ENCODE results near the gene KLF15.

Gene KLF15

DNA sequence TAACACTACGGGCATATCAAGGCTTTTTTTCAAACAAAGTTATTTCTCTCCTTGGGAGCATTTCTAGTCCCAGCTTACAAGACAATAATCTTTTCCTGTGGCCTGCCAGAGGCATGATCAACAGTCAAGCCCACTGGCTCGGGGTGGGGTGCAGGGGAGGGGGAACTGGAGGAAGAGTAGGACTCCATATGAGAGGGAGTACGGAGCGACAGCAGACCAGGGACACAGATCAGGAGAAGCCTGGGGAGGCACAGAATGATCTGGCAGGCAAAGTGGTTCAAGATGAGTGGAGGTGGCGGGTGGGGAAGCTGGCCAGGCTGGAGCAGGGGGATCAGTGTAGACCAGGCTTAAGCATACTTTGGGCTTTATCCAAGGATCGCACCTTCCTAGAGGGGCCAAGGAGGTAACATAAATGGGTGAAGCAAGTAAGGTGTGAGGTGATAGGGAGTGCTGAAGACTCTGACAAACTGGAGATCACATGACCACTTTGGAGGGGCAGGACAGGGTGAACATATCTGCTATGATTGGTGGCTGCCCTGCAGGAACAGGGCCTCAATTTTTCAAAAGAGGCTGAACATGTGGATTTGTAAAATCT is 37.4 kb downstream of the KLF15 start:
- no peaks in the 10 kb centered on the region for H3K4me1 ChIP-seq (ENCODE audit: control insufficient read depth, insufficient read depth, low read length, unreplicated experiment)
- H2AFZ ChIP-seq (ENCODE audit: low read length, unreplicated experiment), result no peak overlapping the region
- H3K79me2 ChIP-seq (ENCODE audit: control insufficient read depth, insufficient read depth, low read length, unreplicated experiment), result no peaks in the 10 kb centered on the region
- no peaks in the 10 kb centered on the region for H3K36me3 ChIP-seq (ENCODE audit: insufficient read depth, low read length)
- no peak overlapping the region for H3K4me3 ChIP-seq (ENCODE audit: low read depth, low read length)
- peaks cover 47% of the 10 kb centered on the region for H3K27me3 ChIP-seq (ENCODE audit: insufficient read depth, low read length)
- no peak overlapping the region for H3K27ac ChIP-seq (ENCODE audit: low read depth, low read length)

DNA sequence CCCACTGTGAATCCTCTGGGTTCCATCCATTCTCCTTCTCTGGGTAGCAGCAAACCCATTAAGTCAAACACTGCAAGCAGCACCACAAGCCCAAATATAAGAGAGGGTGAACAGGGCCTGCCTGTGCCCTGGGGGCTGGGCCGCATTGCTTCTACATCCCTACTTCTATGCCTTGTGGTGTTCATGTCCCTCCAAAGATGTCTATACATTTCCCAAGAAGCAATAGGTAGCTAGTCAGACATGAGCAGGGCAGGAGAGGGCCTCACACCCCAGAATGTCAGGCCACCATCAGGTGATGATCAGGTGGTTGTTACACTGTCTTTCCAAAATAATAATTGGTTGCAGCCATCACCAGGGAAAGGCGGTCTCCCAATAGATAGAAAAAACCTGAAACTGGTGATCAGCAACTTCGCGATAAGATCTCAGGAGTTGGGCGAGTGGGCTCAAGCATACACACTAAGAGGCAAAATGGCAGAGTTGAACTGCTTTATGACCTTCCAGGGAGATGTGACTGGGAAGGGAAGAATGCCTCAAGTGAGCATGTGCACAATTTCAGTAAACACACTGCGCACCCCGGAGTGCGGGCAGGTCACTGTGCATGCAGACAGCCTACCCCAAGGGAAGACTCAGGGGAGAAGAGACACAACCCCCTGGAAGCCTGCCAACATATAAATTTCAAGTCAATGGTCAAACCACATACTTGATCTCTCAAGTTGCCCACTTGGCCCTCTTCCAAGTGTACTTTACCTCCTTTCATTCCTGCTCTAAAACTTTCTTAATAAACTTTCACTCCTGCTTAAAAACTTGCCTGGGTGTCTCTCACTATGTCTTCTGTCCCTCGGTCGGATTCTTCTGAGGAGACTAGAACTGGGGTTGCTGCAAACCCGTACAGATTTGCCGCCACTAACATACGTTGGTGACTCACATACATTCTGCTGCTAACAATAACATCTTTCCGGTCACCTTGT is 39.9 kb downstream of the KLF15 start:
- Histone ChIP-seq H3K79me2 (ENCODE audit: control insufficient read depth, insufficient read depth, low read length, unreplicated experiment) (no peaks in the 10 kb centered on the region), H3K27ac (ENCODE audit: low read depth, low read length) (no peak overlapping the region), H3K4me3 (ENCODE audit: low read depth, low read length) (no peak overlapping the region), H3K36me3 (ENCODE audit: insufficient read depth, low read length) (no peaks in the 10 kb centered on the region), H2AFZ (ENCODE audit: low read length, unreplicated experiment) (no peak overlapping the region), H3K27me3 (ENCODE audit: insufficient read depth, low read length) (peaks cover 43% of the 10 kb centered on the region), H3K4me1 (ENCODE audit: control insufficient read depth, insufficient read depth, low read length, unreplicated experiment) (no peaks in the 10 kb centered on the region)

DNA sequence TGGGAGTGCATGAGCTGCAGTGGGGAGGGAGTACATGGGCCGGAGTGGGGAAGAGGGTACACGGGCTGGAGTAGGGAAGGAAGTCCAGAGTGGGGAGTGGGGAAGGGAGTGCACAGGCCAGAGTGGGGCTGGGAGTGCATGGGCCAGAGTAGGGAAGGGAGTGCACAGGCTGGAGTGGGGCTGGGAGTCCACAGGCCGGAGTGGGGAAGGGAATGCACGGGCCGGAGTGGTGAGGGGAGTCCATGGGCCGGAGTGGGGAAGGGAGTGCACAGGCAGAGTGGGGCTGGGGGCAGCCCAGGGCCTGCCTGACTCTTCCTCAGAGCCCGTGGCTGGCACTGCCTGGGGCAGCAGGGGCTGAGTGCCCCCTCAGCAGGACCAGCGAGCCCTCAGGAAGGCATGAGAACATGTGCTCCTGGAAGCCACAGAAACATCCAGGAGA is 40.7 kb downstream of the KLF15 start:
- Histone ChIP-seq H3K4me1 (ENCODE audit: control insufficient read depth, insufficient read depth, low read length, unreplicated experiment) (no peaks in the 10 kb centered on the region), H3K4me3 (ENCODE audit: low read depth, low read length) (no peak overlapping the region), H3K79me2 (ENCODE audit: control insufficient read depth, insufficient read depth, low read length, unreplicated experiment) (no peaks in the 10 kb centered on the region), H2AFZ (ENCODE audit: low read length, unreplicated experiment) (no peak overlapping the region), H3K27ac (ENCODE audit: low read depth, low read length) (no peak overlapping the region), H3K36me3 (ENCODE audit: insufficient read depth, low read length) (no peaks in the 10 kb centered on the region), H3K27me3 (ENCODE audit: insufficient read depth, low read length) (peaks cover 35% of the 10 kb centered on the region)

DNA sequence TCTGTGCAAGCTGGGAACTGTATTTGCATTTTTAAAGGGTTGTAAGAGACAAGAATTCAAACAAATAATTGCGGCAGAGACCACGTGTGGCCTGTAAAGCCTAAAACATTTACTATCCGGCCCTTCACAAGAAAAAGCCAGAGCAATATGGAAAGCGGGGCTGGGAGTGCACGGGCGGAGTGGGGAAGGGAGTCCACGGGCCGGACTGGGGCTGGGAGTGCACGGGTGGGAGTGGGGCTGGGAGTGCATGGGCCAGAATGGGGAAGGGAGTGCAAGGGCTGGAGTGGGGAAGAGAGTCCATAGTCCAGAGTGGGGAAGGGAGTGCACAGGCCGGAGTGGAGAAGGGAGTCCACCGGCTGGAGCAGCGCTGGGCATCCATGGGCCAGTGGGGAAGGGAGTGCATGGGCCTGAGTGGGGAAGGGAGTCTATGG is 41.2 kb downstream of the KLF15 start:
- Histone ChIP-seq H3K4me3 (ENCODE audit: low read depth, low read length) (no peak overlapping the region), H3K27me3 (ENCODE audit: insufficient read depth, low read length) (peaks cover 31% of the 10 kb centered on the region), H2AFZ (ENCODE audit: low read length, unreplicated experiment) (no peak overlapping the region), H3K36me3 (ENCODE audit: insufficient read depth, low read length) (no peaks in the 10 kb centered on the region), H3K79me2 (ENCODE audit: control insufficient read depth, insufficient read depth, low read length, unreplicated experiment) (no peaks in the 10 kb centered on the region), H3K27ac (ENCODE audit: low read depth, low read length) (no peak overlapping the region), H3K4me1 (ENCODE audit: control insufficient read depth, insufficient read depth, low read length, unreplicated experiment) (no peaks in the 10 kb centered on the region)

DNA sequence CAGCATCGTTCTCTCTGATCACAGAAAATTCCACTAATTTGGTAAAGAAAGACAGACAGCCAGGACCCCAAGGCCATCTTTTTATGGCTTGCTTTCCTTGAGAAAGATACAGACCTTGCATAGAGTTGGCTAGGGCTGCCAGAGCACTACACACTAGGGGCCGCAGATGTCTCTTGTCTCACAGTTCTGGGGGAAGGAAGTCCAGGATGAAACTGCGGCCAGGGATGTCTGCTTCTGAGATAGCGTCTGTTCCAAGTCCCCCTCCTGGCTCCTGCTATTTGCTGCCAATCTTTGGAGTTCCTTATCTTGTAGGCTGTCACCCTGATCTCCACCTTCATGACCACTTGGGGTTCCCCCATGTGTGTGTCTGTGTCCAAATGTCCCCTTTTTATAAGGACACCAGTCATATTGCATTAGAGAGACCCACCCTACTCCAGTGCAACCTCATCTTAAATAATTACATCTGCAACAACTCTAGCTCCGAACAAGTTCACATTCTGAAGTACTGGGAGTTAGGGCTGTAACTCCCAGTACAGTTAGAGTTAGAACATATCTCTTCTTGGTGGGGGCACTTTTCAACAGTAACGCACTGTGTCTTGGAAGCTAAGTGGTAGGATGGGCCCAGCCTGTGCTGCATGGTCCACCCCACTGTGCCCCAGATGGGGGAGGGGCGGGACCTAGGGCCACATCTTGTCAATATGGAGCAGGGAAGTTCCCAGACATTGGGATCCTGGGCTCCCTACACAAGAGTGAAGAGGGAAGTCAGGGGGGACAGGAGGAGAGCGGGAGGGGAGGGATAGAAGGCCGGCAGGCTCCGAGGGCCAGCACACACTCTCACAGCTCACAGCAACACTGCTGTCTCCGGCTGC is 42.2 kb downstream of the KLF15 start:
- no peaks in the 10 kb centered on the region for H3K4me1 ChIP-seq (ENCODE audit: control insufficient read depth, insufficient read depth, low read length, unreplicated experiment)
- H3K27me3 ChIP-seq (ENCODE audit: insufficient read depth, low read length), result peaks cover 22% of the 10 kb centered on the region
- no peak overlapping the region for H3K27ac ChIP-seq (ENCODE audit: low read depth, low read length)
- no peak overlapping the region for H3K4me3 ChIP-seq (ENCODE audit: low read depth, low read length)
- H3K36me3 ChIP-seq (ENCODE audit: insufficient read depth, low read length), result no peaks in the 10 kb centered on the region
- no peaks in the 10 kb centered on the region for H3K79me2 ChIP-seq (ENCODE audit: control insufficient read depth, insufficient read depth, low read length, unreplicated experiment)
- no peak overlapping the region for H2AFZ ChIP-seq (ENCODE audit: low read length, unreplicated experiment)

DNA sequence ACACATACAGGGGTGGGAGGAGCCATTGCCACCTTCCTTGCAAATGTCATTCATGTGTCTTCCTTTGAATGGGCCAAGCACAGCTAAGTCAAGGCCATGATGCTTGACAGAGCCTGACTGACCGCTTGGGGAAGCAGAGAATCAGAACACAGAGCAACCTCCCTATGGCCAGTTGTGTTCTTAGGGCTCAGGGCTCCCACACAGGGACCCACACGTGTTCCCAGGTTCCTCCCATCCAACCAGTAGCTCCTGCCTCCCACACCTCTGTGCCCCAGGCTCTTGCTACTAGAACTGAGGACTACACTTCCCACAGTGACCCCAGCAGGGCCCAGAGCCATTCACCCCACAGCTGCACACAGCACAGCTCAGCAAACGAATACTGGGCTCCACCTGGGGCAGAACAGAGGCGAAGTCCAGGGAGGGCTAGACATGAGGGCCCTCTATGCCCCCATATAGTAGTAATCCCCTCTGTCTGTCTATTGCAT is 42.9 kb downstream of the KLF15 start:
- H3K79me2 ChIP-seq (ENCODE audit: control insufficient read depth, insufficient read depth, low read length, unreplicated experiment), result no peaks in the 10 kb centered on the region
- no peaks in the 10 kb centered on the region for H3K4me1 ChIP-seq (ENCODE audit: control insufficient read depth, insufficient read depth, low read length, unreplicated experiment)
- no peak overlapping the region for H3K4me3 ChIP-seq (ENCODE audit: low read depth, low read length)
- H3K27ac ChIP-seq (ENCODE audit: low read depth, low read length), result no peak overlapping the region
- no peak overlapping the region for H2AFZ ChIP-seq (ENCODE audit: low read length, unreplicated experiment)
- peaks cover 15% of the 10 kb centered on the region for H3K27me3 ChIP-seq (ENCODE audit: insufficient read depth, low read length)
- no peaks in the 10 kb centered on the region for H3K36me3 ChIP-seq (ENCODE audit: insufficient read depth, low read length)

DNA sequence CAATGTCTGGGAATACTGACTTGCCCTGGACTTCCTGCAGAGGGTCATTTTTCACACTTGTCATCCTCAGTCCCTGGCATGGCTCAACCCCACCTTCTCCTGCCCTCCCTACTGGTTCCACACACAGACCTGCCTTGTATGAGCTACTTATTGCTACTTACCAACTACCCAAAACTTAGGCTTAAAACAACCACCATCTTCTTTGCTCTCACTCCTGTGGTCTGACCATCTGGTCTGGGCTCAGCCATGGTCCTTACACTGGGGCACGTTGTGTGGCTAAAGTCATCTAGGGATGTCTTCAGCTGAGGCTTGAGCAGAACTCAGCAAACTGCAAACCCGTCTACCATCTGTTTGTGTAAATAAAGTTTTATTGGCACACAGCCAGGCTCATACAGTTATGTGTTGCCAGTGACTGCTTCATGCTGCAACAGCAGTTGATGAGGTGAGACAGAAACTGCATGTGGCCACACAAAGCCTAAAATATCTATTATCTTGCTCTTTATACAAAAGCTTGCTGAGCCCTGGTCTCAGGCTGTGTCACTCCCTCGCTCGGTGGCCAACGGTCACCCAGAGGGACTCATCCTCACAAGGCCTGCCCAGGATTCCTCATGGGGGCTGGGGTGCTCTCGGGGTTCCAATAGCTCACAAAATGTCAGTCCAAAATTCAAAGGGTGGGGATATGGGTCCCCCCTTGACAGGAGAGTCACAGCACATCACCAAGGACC is 43.5 kb downstream of the KLF15 start:
- H3K27me3 ChIP-seq (ENCODE audit: insufficient read depth, low read length), result peaks cover 9% of the 10 kb centered on the region
- H3K36me3 ChIP-seq (ENCODE audit: insufficient read depth, low read length), result no peaks in the 10 kb centered on the region
- no peak overlapping the region for H2AFZ ChIP-seq (ENCODE audit: low read length, unreplicated experiment)
- H3K79me2 ChIP-seq (ENCODE audit: control insufficient read depth, insufficient read depth, low read length, unreplicated experiment), result no peaks in the 10 kb centered on the region
- H3K4me1 ChIP-seq (ENCODE audit: control insufficient read depth, insufficient read depth, low read length, unreplicated experiment), result no peaks in the 10 kb centered on the region
- no peak overlapping the region for H3K27ac ChIP-seq (ENCODE audit: low read depth, low read length)
- no peak overlapping the region for H3K4me3 ChIP-seq (ENCODE audit: low read depth, low read length)

DNA sequence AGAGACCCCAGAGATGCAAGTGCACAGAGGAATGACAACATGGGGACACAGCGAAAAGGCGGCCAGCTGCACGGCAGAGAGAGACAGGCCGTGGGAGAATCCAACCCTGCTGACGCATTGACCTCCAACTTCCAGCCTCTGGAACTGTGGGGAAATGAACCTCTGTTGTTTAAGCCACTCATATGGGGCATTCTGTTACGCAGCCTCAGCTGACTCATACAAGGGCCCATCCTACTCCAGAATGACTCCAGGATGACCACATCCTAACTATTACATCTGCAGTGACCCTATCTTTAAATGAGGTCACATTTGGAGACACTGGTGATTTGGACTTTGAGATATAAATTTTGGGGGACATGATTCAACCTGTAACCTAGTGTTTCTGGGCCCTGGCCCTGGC is 44.0 kb downstream of the KLF15 start:
- no peaks in the 10 kb centered on the region for H3K4me1 ChIP-seq (ENCODE audit: control insufficient read depth, insufficient read depth, low read length, unreplicated experiment)
- H3K79me2 ChIP-seq (ENCODE audit: control insufficient read depth, insufficient read depth, low read length, unreplicated experiment), result no peaks in the 10 kb centered on the region
- no peak overlapping the region for H2AFZ ChIP-seq (ENCODE audit: low read length, unreplicated experiment)
- no peaks in the 10 kb centered on the region for H3K36me3 ChIP-seq (ENCODE audit: insufficient read depth, low read length)
- H3K4me3 ChIP-seq (ENCODE audit: low read depth, low read length), result no peak overlapping the region
- H3K27ac ChIP-seq (ENCODE audit: low read depth, low read length), result no peak overlapping the region
- peaks cover 4% of the 10 kb centered on the region for H3K27me3 ChIP-seq (ENCODE audit: insufficient read depth, low read length)

DNA sequence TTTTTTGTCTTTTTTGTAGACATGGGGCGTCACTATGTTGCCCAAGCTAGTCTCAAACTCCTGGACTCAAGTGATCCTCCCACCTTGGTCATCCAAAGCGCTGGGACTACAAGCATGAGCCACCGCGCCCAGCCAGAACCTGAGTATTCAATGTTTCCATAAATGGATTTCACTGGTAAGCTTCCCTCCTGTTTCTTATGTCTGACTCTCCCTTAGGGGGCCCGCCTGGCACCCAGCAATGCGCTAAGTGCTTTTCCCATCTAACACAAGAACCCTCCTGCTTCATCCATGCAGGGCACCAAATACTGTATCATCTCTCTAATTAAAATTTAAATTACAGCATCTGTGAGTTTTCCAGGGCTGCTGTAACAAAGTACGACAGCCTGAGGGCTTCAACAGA is 44.9 kb downstream of the KLF15 start:
- H3K27me3 ChIP-seq (ENCODE audit: insufficient read depth, low read length), result no peaks in the 10 kb centered on the region
- no peak overlapping the region for H3K4me3 ChIP-seq (ENCODE audit: low read depth, low read length)
- H3K36me3 ChIP-seq (ENCODE audit: insufficient read depth, low read length), result no peaks in the 10 kb centered on the region
- H3K27ac ChIP-seq (ENCODE audit: low read depth, low read length), result no peak overlapping the region
- no peaks in the 10 kb centered on the region for H3K4me1 ChIP-seq (ENCODE audit: control insufficient read depth, insufficient read depth, low read length, unreplicated experiment)
- no peaks in the 10 kb centered on the region for H3K79me2 ChIP-seq (ENCODE audit: control insufficient read depth, insufficient read depth, low read length, unreplicated experiment)
- H2AFZ ChIP-seq (ENCODE audit: low read length, unreplicated experiment), result no peak overlapping the region

Measured in ACC112 (cell line).